ENCODE results near the gene SLC35G6.

GRCh38 chr17:7464081-7464480, 17.2 kb upstream of the SLC35G6 start:
- TF ChIP-seq EZH2 (IDR thresholded peaks at IDR 0.05; ENCODE audit: low read depth, unreplicated experiment): no peak
- TF ChIP-seq, protein P1, sequence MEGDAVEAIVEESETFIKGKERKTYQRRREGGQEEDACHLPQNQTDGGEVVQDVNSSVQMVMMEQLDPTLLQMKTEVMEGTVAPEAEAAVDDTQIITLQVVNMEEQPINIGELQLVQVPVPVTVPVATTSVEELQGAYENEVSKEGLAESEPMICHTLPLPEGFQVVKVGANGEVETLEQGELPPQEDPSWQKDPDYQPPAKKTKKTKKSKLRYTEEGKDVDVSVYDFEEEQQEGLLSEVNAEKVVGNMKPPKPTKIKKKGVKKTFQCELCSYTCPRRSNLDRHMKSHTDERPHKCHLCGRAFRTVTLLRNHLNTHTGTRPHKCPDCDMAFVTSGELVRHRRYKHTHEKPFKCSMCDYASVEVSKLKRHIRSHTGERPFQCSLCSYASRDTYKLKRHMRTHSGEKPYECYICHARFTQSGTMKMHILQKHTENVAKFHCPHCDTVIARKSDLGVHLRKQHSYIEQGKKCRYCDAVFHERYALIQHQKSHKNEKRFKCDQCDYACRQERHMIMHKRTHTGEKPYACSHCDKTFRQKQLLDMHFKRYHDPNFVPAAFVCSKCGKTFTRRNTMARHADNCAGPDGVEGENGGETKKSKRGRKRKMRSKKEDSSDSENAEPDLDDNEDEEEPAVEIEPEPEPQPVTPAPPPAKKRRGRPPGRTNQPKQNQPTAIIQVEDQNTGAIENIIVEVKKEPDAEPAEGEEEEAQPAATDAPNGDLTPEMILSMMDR (conservative IDR thresholded peaks at IDR 0.05; ENCODE audit: low read depth in 2 of 2): no peak

Data from GM23338 (cell line).